HG03159 (cell line): Measurements from ENCODE around the gene PARVA.

Experiments used
- ATAC-seq: cut with Tn5 transposase; IDR thresholded peaks from one replicate; pipeline ENCODE4 v1.9.1; 2021; ENCODE audit warnings: mild to moderate bottlenecking, moderate library complexity; ENCODE audit not compliant: unreplicated experiment

Gene PARVA

GRCh38 chr11:12544986-12545775 lies 167.8 kb downstream of the PARVA start:
- no peak for ATAC-seq

- ATAC-seq: no peak
Observed at GRCh38 chr11:12546122-12546521, 168.8 kb downstream of the PARVA start.

GRCh38 chr11:12546660-12547059 lies 169.3 kb downstream of the PARVA start:
- no peak for ATAC-seq

GRCh38 chr11:12547953-12548650 lies 170.7 kb downstream of the PARVA start:
- no peak for ATAC-seq

- no peak for ATAC-seq
Observed at GRCh38 chr11:12552692-12553091, 175.3 kb downstream of the PARVA start.

GRCh38 chr11:12554122-12554521 lies 176.8 kb downstream of the PARVA start:
- ATAC-seq: no peak

GRCh38 chr11:12556155-12556554 lies 178.8 kb downstream of the PARVA start:
- ATAC-seq: no peak

- ATAC-seq: no peak
Observed at GRCh38 chr11:12556788-12557384, 179.5 kb downstream of the PARVA start.

- no peak for ATAC-seq
Observed at GRCh38 chr11:12559011-12559410, 181.6 kb downstream of the PARVA start.

GRCh38 chr11:12560362-12560761 lies 183.0 kb downstream of the PARVA start:
- ATAC-seq: no peak

- ATAC-seq: no peak
Observed at GRCh38 chr11:12560861-12561260, 183.5 kb downstream of the PARVA start.

GRCh38 chr11:12564012-12564411 lies 186.6 kb downstream of the PARVA start:
- ATAC-seq: no peak

GRCh38 chr11:12565406-12565805 lies 188.0 kb downstream of the PARVA start:
- no peak for ATAC-seq

GRCh38 chr11:12567746-12568460 lies 190.5 kb downstream of the PARVA start:
- ATAC-seq: no peak

GRCh38 chr11:12569499-12570425 lies 192.4 kb downstream of the PARVA start:
- no peak for ATAC-seq

- no peak for ATAC-seq
Observed at GRCh38 chr11:12573707-12574485, 196.5 kb downstream of the PARVA start.

- no peak for ATAC-seq
Observed at GRCh38 chr11:12577725-12578644, 200.6 kb downstream of the PARVA start.

- no peak for ATAC-seq
Observed at GRCh38 chr11:12581416-12581815, 204.0 kb downstream of the PARVA start.
